C4-2B (cell line): ENCODE data around the gene BCL11B.

ENCODE experiments used
- CTCF ChIP-seq: fragments of 450-650 bp; conservative IDR thresholded peaks from 2 replicates; pipeline ENCODE4 v1.5.1; 2017; ENCODE audit warnings: mild to moderate bottlenecking
- ZFX ChIP-seq: fragments of 450-650 bp; IDR thresholded peaks from 2 replicates; pipeline ENCODE4 v1.6.1; 2017

GRCh38 chr14:99209409-99209808 is 62.6 kb downstream of the BCL11B start:
- TF ChIP-seq CTCF, result no peak
- TF ChIP-seq ZFX, result no peak
